Mucosa of rectum (tissue), 2 donors: ENCODE measurements around the gene CAPN11.

ENCODE experiments used
- H3K27ac ChIP-seq, 2 donors: one replicate each; pipeline ENCODE4 v1.7.0; 2013; ENCODE audit warnings: inconsistent platforms in 2 of 2, low read depth in 2 of 2, low read length in 2 of 2
- H3K27me3 ChIP-seq, 2 donors: one replicate each; pipeline ENCODE4 v1.7.0; 2013; ENCODE audit warnings: low read length in 2 of 2; ENCODE audit not compliant: control insufficient read depth in 2 of 2, insufficient read depth in 2 of 2
- H3K36me3 ChIP-seq, 2 donors: one replicate each; pipeline ENCODE4 v1.7.0; 2013; ENCODE audit warnings: low read length in 2 of 2; ENCODE audit not compliant: control insufficient read depth in 2 of 2, insufficient read depth in 2 of 2
- H3K4me1 ChIP-seq, 2 donors: one replicate each; pipeline ENCODE4 v1.7.0; 2013; ENCODE audit warnings: low read length in 2 of 2, mild to moderate bottlenecking in 1 of 2; ENCODE audit not compliant: control insufficient read depth in 2 of 2, insufficient read depth in 2 of 2
- H3K4me3 ChIP-seq, 2 donors: one replicate each; pipeline ENCODE4 v1.7.0; 2013; ENCODE audit warnings: low read length in 2 of 2
- H3K9ac ChIP-seq, 2 donors: one replicate each; pipeline ENCODE4 v1.7.0; 2013; ENCODE audit warnings: low read length in 2 of 2, low read depth in 1 of 2, mild to moderate bottlenecking in 1 of 2
- H3K9me3 ChIP-seq, 2 donors: one replicate each; pipeline ENCODE4 v1.7.0; 2013; ENCODE audit warnings: low read length in 2 of 2; ENCODE audit not compliant: control insufficient read depth in 2 of 2
- donor health status: healthy.
- donor health status: Normal muscosa, but diverticular disease.

The CAPN11 gene

DNA sequence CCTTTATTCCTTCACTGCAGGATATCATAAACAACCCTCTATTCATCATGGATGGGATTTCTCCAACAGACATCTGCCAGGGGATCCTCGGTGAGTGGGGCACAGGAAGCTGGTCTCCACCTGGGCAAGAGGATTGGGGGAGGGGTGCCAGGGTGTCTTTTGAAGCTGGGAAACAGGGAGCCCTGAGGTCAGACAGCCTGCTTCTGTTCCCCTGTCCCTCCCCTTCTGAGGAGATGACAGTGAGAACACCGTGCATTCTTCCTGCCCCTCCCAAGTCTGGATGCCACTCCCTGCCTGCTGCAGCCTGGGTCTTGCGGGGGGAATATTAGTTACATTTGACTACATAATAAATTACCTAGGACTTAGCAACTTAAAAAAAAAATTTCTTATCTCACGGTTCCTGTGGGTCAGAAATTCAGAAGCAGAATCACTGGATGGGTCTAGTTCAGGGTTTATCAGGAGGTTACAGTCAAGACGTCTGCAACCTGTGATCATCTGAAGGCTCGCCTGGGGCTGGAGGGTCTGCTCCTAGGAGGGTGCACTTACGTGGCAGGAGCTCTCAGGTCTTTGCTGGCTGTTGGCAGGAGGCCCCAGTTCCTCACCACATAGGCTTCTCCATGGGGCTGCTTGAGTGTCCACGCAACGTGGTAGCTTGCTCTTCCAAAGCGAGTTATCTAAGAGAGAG lies 11.4 kb downstream of the CAPN11 start:
- Histone ChIP-seq H3K36me3 (no peaks in the 10 kb centered on the region), H3K4me1 (peaks cover 8 to 15% of the 10 kb centered on the region in 2 donors), H3K4me3 (no peak overlapping the region), H3K9me3 (no peaks in the 10 kb centered on the region), H3K27me3 (peaks cover 0 to 4% of the 10 kb centered on the region in 2 donors), H3K9ac (peak overlapping the region in 1 of 2 donors; percentile 16), H3K27ac (no peak overlapping the region)

- H3K9ac ChIP-seq: no peak overlapping the region
- no peak overlapping the region for H3K27ac ChIP-seq
- H3K4me3 ChIP-seq: no peak overlapping the region
- no peaks in the 10 kb centered on the region for H3K9me3 ChIP-seq
- no peaks in the 10 kb centered on the region for H3K36me3 ChIP-seq
- peaks cover 10 to 18% of the 10 kb centered on the region in 2 donors for H3K4me1 ChIP-seq
- H3K27me3 ChIP-seq: peaks cover 0 to 3% of the 10 kb centered on the region in 2 donors
These were observed 13.4 kb downstream of the CAPN11 start for GRCh38 chr6:44171899-44172546.

GRCh38 chr6:44172731-44173500 lies 14.3 kb downstream of the CAPN11 start:
- Histone ChIP-seq H3K27ac (no peak overlapping the region), H3K4me1 (peaks cover 13 to 21% of the 10 kb centered on the region in 2 donors), H3K9me3 (no peaks in the 10 kb centered on the region), H3K9ac (no peak overlapping the region), H3K36me3 (no peaks in the 10 kb centered on the region), H3K27me3 (peaks cover 0 to 3% of the 10 kb centered on the region in 2 donors), H3K4me3 (no peak overlapping the region)

DNA sequence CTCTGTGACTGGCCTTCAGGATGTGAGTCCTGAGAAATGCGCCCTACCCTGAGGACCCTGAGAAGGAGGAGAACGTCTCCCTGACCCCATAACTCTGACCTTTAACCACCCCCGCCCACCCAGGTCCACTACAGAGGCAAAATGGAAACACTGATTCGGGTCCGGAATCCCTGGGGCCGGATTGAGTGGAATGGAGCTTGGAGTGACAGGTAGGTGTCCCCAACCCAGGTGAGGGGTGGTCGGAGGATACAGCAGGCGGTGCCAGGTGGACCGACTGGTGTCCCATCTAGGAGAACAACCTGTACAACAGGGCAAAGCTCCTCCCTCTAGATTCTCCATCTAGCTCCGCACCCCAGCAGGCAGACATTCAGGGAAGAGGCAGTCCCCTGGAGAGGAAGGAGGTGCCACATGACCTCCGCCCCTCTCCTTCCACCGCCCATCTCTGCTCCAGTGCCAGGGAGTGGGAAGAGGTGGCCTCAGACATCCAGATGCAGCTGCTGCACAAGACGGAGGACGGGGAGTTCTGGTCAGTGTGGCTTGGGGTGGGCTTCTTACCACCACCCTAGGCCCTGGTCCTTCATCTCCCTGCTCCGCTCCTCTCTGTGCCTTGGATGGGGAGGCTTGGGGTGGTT lies 17.6 kb downstream of the CAPN11 start:
- H3K4me1 ChIP-seq: peaks cover 5 to 10% of the 10 kb centered on the region in 2 donors
- no peaks in the 10 kb centered on the region for H3K36me3 ChIP-seq
- H3K27ac ChIP-seq: no peak overlapping the region
- H3K4me3 ChIP-seq: no peak overlapping the region
- H3K9ac ChIP-seq: no peak overlapping the region
- H3K27me3 ChIP-seq: peaks cover 0 to 3% of the 10 kb centered on the region in 2 donors
- H3K9me3 ChIP-seq: no peaks in the 10 kb centered on the region

DNA sequence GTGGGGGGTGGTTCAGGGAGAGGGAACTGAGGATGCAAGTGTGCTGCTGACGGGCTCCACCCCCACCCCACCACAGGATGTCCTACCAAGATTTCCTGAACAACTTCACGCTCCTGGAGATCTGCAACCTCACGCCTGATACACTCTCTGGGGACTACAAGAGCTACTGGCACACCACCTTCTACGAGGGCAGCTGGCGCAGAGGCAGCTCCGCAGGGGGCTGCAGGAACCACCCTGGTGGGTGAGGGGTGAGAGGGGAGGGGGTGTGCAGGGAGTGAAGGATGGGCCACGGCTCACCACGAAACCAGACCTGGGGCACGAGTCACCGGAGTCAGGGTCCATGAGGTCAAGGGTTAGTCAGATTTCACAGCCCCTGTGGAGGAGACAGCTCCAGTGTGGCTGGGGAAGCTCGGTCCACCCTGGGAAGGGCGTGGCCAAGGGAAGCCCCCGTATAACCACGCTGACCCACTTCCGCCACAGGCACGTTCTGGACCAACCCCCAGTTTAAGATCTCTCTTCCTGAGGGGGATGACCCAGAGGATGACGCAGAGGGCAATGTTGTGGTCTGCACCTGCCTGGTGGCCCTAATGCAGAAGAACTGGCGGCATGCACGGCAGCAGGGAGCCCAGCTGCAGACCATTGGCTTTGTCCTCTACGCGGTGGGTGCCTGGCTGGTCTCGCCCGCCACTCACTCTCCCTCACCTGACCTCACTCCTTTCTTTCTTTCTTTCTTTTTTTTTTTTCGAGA lies 18.3 kb downstream of the CAPN11 start:
- Histone ChIP-seq H3K27ac (no peak overlapping the region), H3K27me3 (peaks cover 0 to 3% of the 10 kb centered on the region in 2 donors), H3K4me1 (peaks cover 5 to 10% of the 10 kb centered on the region in 2 donors), H3K4me3 (peak overlapping the region in 1 of 2 donors; percentile 28), H3K9me3 (no peaks in the 10 kb centered on the region), H3K36me3 (no peaks in the 10 kb centered on the region), H3K9ac (no peak overlapping the region)

GRCh38 chr6:44177691-44178423 lies 19.2 kb downstream of the CAPN11 start:
- Histone ChIP-seq H3K9me3 (no peaks in the 10 kb centered on the region), H3K27me3 (peaks cover 0 to 3% of the 10 kb centered on the region in 2 donors), H3K27ac (peak overlapping the region in 1 of 2 donors; percentile 42), H3K4me3 (no peak overlapping the region), H3K9ac (no peak overlapping the region), H3K36me3 (no peaks in the 10 kb centered on the region), H3K4me1 (peaks cover 5 to 8% of the 10 kb centered on the region in 2 donors)

DNA sequence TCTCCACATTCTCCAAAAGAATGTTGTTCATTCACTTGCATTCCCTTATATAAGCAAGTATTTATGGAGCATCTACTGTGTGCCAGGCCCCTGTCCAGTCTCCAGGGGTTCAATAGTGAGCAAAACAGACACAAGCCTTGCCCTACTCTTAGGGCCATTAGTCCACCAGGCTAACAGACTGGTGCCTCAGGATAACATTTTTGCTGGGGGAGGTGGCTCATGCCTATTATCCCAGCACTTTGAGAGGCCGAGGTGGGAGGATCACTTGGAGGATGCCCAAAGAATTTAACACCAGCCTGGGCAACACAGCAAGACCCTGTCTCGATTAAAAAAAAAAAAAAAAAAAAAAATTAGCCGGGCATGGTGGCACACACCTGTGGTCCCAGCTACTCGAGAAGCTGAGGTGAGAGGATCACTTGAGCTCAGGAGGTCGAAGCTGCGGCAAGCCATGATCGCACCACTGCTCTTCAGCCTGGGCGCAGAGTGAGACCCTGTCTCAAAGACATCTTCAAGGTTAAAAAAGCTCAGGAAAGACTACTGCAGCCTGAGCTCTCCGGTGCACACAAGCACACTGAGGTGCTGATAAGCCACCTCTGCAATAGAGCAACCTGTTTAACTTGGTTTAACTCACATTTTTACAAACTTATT lies 19.9 kb downstream of the CAPN11 start:
- no peak overlapping the region for H3K27ac ChIP-seq
- no peak overlapping the region for H3K4me3 ChIP-seq
- H3K27me3 ChIP-seq: peaks cover 0 to 3% of the 10 kb centered on the region in 2 donors
- no peak overlapping the region for H3K9ac ChIP-seq
- H3K4me1 ChIP-seq: peaks cover 5 to 7% of the 10 kb centered on the region in 2 donors
- no peaks in the 10 kb centered on the region for H3K36me3 ChIP-seq
- no peaks in the 10 kb centered on the region for H3K9me3 ChIP-seq

GRCh38 chr6:44179072-44179536 lies 20.5 kb downstream of the CAPN11 start:
- H3K36me3 ChIP-seq: no peaks in the 10 kb centered on the region
- H3K9me3 ChIP-seq: no peaks in the 10 kb centered on the region
- peaks cover 0 to 3% of the 10 kb centered on the region in 2 donors for H3K27me3 ChIP-seq
- H3K9ac ChIP-seq: no peak overlapping the region
- peaks cover 5 to 7% of the 10 kb centered on the region in 2 donors for H3K4me1 ChIP-seq
- H3K27ac ChIP-seq: no peak overlapping the region
- H3K4me3 ChIP-seq: no peak overlapping the region
